Upper lobe of right lung (tissue), 1 donor: ENCODE measurements around the gene GOLGA6C. TPM values are rescaled to one million over a fixed set of nuclear protein-coding genes. Genes with fewer than 3 reads are reported as not detected.
"Not testable (repeated sequence)": the region's sequence is repeated elsewhere in the genome, so short reads cannot be mapped to it uniquely, and the experiment has no call there.

Source experiments
- ATAC-seq: fragments of 200-7000 bp; cut with Tn5 transposase; one replicate; pipeline ENCODE4 v1.9.1; 2020; ENCODE audit warnings: mild to moderate bottlenecking, moderate library complexity
- DNase-seq: peaks from one replicate; pipeline ENCODE4 v3.0.0-alpha.2; 2020
- H3K27ac ChIP-seq: fragments of 200-600 bp; one replicate; pipeline ENCODE4 v1.8.0; 2022
- H3K27me3 ChIP-seq: fragments of 200-600 bp; one replicate; pipeline ENCODE4 v1.8.0; 2022; ENCODE audit warnings: mild to moderate bottlenecking
- H3K36me3 ChIP-seq: fragments of 200-600 bp; one replicate; pipeline ENCODE4 v1.8.0; 2022
- H3K4me1 ChIP-seq: fragments of 200-600 bp; one replicate; pipeline ENCODE4 v1.8.0; 2022
- H3K4me3 ChIP-seq: fragments of 200-600 bp; one replicate; pipeline ENCODE4 v1.8.0; 2022; ENCODE audit warnings: mild to moderate bottlenecking
- H3K9me3 ChIP-seq: fragments of 200-600 bp; one replicate; pipeline ENCODE4 v1.8.0; 2022
- CTCF ChIP-seq: fragments of 200-600 bp; IDR thresholded peaks from one replicate; pipeline ENCODE4 v1.8.0; 2022; ENCODE audit warnings: antibody characterized with exemption
- intact Hi-C: fragments of 100-400 bp; cut with DNase I; formaldehyde crosslinking; loops from one replicate; pipeline ENCODE4 v1.11.0; 2022
- long read RNA-seq: library from polyadenylated mRNA; unstranded; transcript quantifications from one replicate; pipeline ENCODE4 v2.0.0, GENCODE V29; 2021
- total RNA-seq: library from RNA; stranded (reverse); fragmentation: NEBNext Ultra II Directional; extraction: Animal tissue kit (Norgen Biotek cat#: 25700); gene quantifications from one replicate; pipeline ENCODE4 v1.2.1, GENCODE V29; 2021
- donor health status: DM: no; HTN: yes; CAD: no; lungs with severe emphysema.

The GOLGA6C gene
- not detected for total RNA-seq
- long read RNA-seq, result 0 reads

GRCh38 chr15:75258034-75258433, at the start of gene GOLGA6C:
TSS of gene GOLGA6C (plus strand) at chr15:75258334. CDS start at chr15:75258599, 265 bp downstream.
- H3K27me3 ChIP-seq, DNase-seq, intact Hi-C loops, H3K4me3 ChIP-seq, H3K36me3 ChIP-seq, H3K4me1 ChIP-seq, H3K9me3 ChIP-seq, ATAC-seq, H3K27ac ChIP-seq: not testable (repeated sequence)

- Histone ChIP-seq H3K27ac (no peak overlapping the region), H3K9me3 (no peaks in the 10 kb centered on the region), H3K27me3 (no peaks in the 10 kb centered on the region), H3K4me3 (no peak overlapping the region), H3K36me3 (peaks cover 79% of the 10 kb centered on the region), H3K4me1 (peaks cover 16% of the 10 kb centered on the region)
- DNase-seq (no peak), ATAC-seq (no peak)
- intact Hi-C loops, result loop anchor here (5.0 kb wide), 1 partner anchor 181 kb away; no protein-coding TSS in a partner anchor
- no peak for TF ChIP-seq CTCF
These were observed 49.4 kb upstream of the GOLGA6C start for GRCh38 chr15:75208501-75209288.

- Histone ChIP-seq H3K27ac (no peak overlapping the region), H3K27me3 (no peaks in the 10 kb centered on the region), H3K9me3 (no peaks in the 10 kb centered on the region), H3K4me3 (no peak overlapping the region), H3K4me1 (peaks cover 10% of the 10 kb centered on the region), H3K36me3 (peaks cover 79% of the 10 kb centered on the region)
- TF ChIP-seq CTCF, result no peak
- DNase-seq, result no peak
- ATAC-seq, result no peak
- intact Hi-C loops, result loop anchor here (5.0 kb wide), 1 partner anchor 182 kb away; no protein-coding TSS in a partner anchor
These were observed 48.9 kb upstream of the GOLGA6C start for GRCh38 chr15:75209289-75209676.

GRCh38 chr15:75210811-75211230, 47.3 kb upstream of the GOLGA6C start:
- DNase-seq (no peak), ATAC-seq (no peak)
- peaks cover 75% of the 10 kb centered on the region for H3K36me3 ChIP-seq
- no peak overlapping the region for H3K4me3 ChIP-seq
- TF ChIP-seq CTCF, result no peak
- H3K4me1 ChIP-seq, result no peaks in the 10 kb centered on the region
- intact Hi-C loops, result no loop called here
- H3K27ac ChIP-seq, result no peak overlapping the region
- H3K27me3 ChIP-seq, result no peaks in the 10 kb centered on the region
- no peaks in the 10 kb centered on the region for H3K9me3 ChIP-seq

- ATAC-seq (no peak), DNase-seq (no peak)
- TF ChIP-seq CTCF, result no peak
- Histone ChIP-seq H3K9me3 (no peaks in the 10 kb centered on the region), H3K4me3 (no peak overlapping the region), H3K27me3 (no peaks in the 10 kb centered on the region), H3K36me3 (peaks cover 67% of the 10 kb centered on the region), H3K27ac (no peak overlapping the region), H3K4me1 (no peaks in the 10 kb centered on the region)
- intact Hi-C loops, result no loop called here
These were observed 46.5 kb upstream of the GOLGA6C start for GRCh38 chr15:75211436-75212199.
